Sigmoid colon (tissue), 7 donors: Measurements from ENCODE around the gene RAD51C. TPM values are rescaled to one million over a fixed set of nuclear protein-coding genes. Genes with fewer than 3 reads are reported as not detected.
"Not testable (repeated sequence)": the region's sequence is repeated elsewhere in the genome, so short reads cannot be mapped to it uniquely, and the experiment has no call there.

Source experiments
- DNase-seq: peaks from one replicate; pipeline ENCODE4 v3.0.0-alpha.2; 2019
- H3K27ac ChIP-seq, 4 donors: fragments of 200-600 bp; sonication (generic); one replicate each; pipeline ENCODE4 v1.5.1; 2016 to 2019; ENCODE audit warnings: mild to moderate bottlenecking in 1 of 4
- H3K27me3 ChIP-seq, 3 donors: fragments of 200-600 bp; sonication (generic); one replicate each; pipeline ENCODE4 v1.5.1; 2019; ENCODE audit warnings: mild to moderate bottlenecking in 1 of 3
- H3K36me3 ChIP-seq, 4 donors: fragments of 200-600 bp; sonication (generic); one replicate each; pipeline ENCODE4 v1.5.1; 2016 to 2019
- H3K4me1 ChIP-seq, 4 donors: fragments of 200-600 bp; sonication (generic); one replicate each; pipeline ENCODE4 v1.5.1; 2017 to 2019
- H3K4me3 ChIP-seq, 4 donors: fragments of 200-600 bp; sonication (generic); one replicate each; pipeline ENCODE4 v1.5.1; 2017 to 2019; ENCODE audit warnings: mild to moderate bottlenecking in 2 of 4, moderate library complexity in 1 of 4
- H3K9me3 ChIP-seq, 4 donors: fragments of 200-600 bp in 3 of 4; sonication (generic) in 3 of 4; one replicate each; pipeline versions ENCODE4 v1.5.1 to v1.6.1; 2013 to 2019
- CTCF ChIP-seq, 4 experiments: fragments of 450-650 bp in 3 of 4; fragments of 200-600 bp in 1 of 4; IDR thresholded peaks; one replicate each; pipeline ENCODE4 v1.5.1; 2016 to 2019; ENCODE audit warnings: antibody characterized with exemption in 4 of 4, mild to moderate bottlenecking in 3 of 4, moderate library complexity in 2 of 4
- EP300 ChIP-seq, 4 donors: sonication (generic); formaldehyde crosslinking; IDR thresholded peaks; one replicate each; pipeline ENCODE4 v1.6.1; 2017; ENCODE audit warnings: antibody characterized with exemption in 4 of 4
- POLR2A ChIP-seq, 2 donors: fragments of 450-650 bp; IDR thresholded peaks; one replicate each; pipeline ENCODE4 v1.6.1; 2016; ENCODE audit warnings: antibody characterized with exemption in 2 of 2, mild to moderate bottlenecking in 2 of 2, moderate library complexity in 2 of 2
- POLR2AphosphoS5 ChIP-seq, 4 donors: sonication (generic); formaldehyde crosslinking; IDR thresholded peaks; one replicate each; pipeline ENCODE4 v1.6.1; 2017; ENCODE audit warnings: antibody characterized with exemption in 4 of 4
- WGBS, 2 donors: extraction: QIAGEN DNeasy Blood & Tissue Kit; methylation state at CpG; one replicate each; pipeline ENCODE4 v1.1.7; 2013; 5-methylcytosine and 5-hydroxymethylcytosine counted together
- intact Hi-C: fragments of 100-400 bp; cut with DNase I; formaldehyde crosslinking; loops from one replicate; pipeline ENCODE4 v1.15.1; 2023
- polyA plus RNA-seq, 3 donors: library from polyadenylated mRNA; stranded (reverse); fragments of 200-250 nt; gene quantifications; one replicate each; pipeline ENCODE4 v1.2.3, GENCODE V29; 2013
- total RNA-seq, 4 donors: library from RNA; depleted of rRNA; stranded (reverse); fragments of >200 nt; gene quantifications; one replicate each; pipeline ENCODE4 v1.1.0, GENCODE V29; 2016
- donor health status: healthy with polysubstance abuse.
- donor health status: Bipolar disorder and iron deficiency.
- donor health status: healthy.

RAD51C gene
- total and polyA plus RNA-seq, 7 donors, result 6.0 to 25.2 (median 17.4) TPM

- Histone ChIP-seq H3K27me3 (peaks cover 9 to 79% (median 34%) of the 10 kb centered on the region in 3 donors), H3K27ac (no peak overlapping the region), H3K4me3 (no peak overlapping the region), H3K4me1 (peaks cover 0 to 21% (median 17%) of the 10 kb centered on the region in 4 donors), H3K36me3 (no peaks in the 10 kb centered on the region), H3K9me3 (no peaks in the 10 kb centered on the region)
- TF ChIP-seq POLR2AphosphoS5 (IDR thresholded peaks at IDR 0.05) (no peak), POLR2A (IDR thresholded peaks at IDR 0.05) (no peak), EP300 (IDR thresholded peaks at IDR 0.05) (no peak), CTCF (IDR thresholded peaks at IDR 0.05) (no peak)
- DNase-seq, result no peak
- WGBS, 2 donors, result 72 to 83% methylated on average over 2 of the region's 2 CpGs
- intact Hi-C loops, result no loop called here
These were observed 67.1 kb downstream of the RAD51C start for GRCh38 chr17:58759522-58759921.

GRCh38 chr17:58760248-58760647 is 67.8 kb downstream of the RAD51C start:
- no peak overlapping the region for H3K4me3 ChIP-seq
- 64 to 69% methylated on average over 2 of the region's 2 CpGs for WGBS, 2 donors

GRCh38 chr17:58763263-58763662 is 70.9 kb downstream of the RAD51C start:
- 17 to 45% methylated on average over 1 of the region's 1 CpG for WGBS, 2 donors
- H3K36me3 ChIP-seq, result no peaks in the 10 kb centered on the region
- no peak overlapping the region for H3K4me3 ChIP-seq
- H3K9me3 ChIP-seq, result no peaks in the 10 kb centered on the region
- intact Hi-C loops, result no loop called here
- peaks cover 3 to 41% (median 12%) of the 10 kb centered on the region in 3 donors for H3K27me3 ChIP-seq
- H3K4me1 ChIP-seq, result no peaks in the 10 kb centered on the region
- no peak overlapping the region for H3K27ac ChIP-seq
- no peak for DNase-seq
- TF ChIP-seq CTCF (IDR thresholded peaks at IDR 0.05), result no peak
- TF ChIP-seq POLR2A (IDR thresholded peaks at IDR 0.05), result no peak
- no peak for TF ChIP-seq EP300 (IDR thresholded peaks at IDR 0.05)
- no peak for TF ChIP-seq POLR2AphosphoS5 (IDR thresholded peaks at IDR 0.05)

More at GRCh38 chr17:58760248-58760647, 67.8 kb downstream of the RAD51C start:
- Histone ChIP-seq H3K4me1 (peaks cover 0 to 21% (median 17%) of the 10 kb centered on the region in 4 donors), H3K27me3 (peaks cover 9 to 71% (median 32%) of the 10 kb centered on the region in 3 donors), H3K36me3 (no peaks in the 10 kb centered on the region), H3K9me3 (no peaks in the 10 kb centered on the region), H3K27ac (no peak overlapping the region)
- TF ChIP-seq POLR2AphosphoS5 (IDR thresholded peaks at IDR 0.05), result no peak
- no peak for TF ChIP-seq POLR2A (IDR thresholded peaks at IDR 0.05)
- TF ChIP-seq EP300 (IDR thresholded peaks at IDR 0.05), result no peak
- no peak for TF ChIP-seq CTCF (IDR thresholded peaks at IDR 0.05)
- intact Hi-C loops, result no loop called here
- no peak for DNase-seq

GRCh38 chr17:58764373-58764772 is 72.0 kb downstream of the RAD51C start:
- Histone ChIP-seq H3K4me3 (no peak overlapping the region), H3K9me3 (no peaks in the 10 kb centered on the region), H3K4me1 (no peaks in the 10 kb centered on the region), H3K27me3 (peaks cover under 1 to 30% (median under 1%) of the 10 kb centered on the region in 3 donors), H3K36me3 (no peaks in the 10 kb centered on the region), H3K27ac (no peak overlapping the region)
- TF ChIP-seq POLR2AphosphoS5 (IDR thresholded peaks at IDR 0.05) (no peak), EP300 (IDR thresholded peaks at IDR 0.05) (no peak), POLR2A (IDR thresholded peaks at IDR 0.05) (no peak), CTCF (IDR thresholded peaks at IDR 0.05) (no peak)
- intact Hi-C loops, result no loop called here
- 80 to 82% methylated on average over 5 of the region's 5 CpGs for WGBS, 2 donors
- no peak for DNase-seq

GRCh38 chr17:58778482-58778881 is 86.1 kb downstream of the RAD51C start:
- intact Hi-C loops, H3K36me3 ChIP-seq, H3K4me1 ChIP-seq, H3K27ac ChIP-seq, DNase-seq, H3K9me3 ChIP-seq, H3K27me3 ChIP-seq, H3K4me3 ChIP-seq: not testable (repeated sequence)
- WGBS, 2 donors, result 72 to 81% methylated on average over 5 of the region's 5 CpGs
